GM12878 (cell line): ENCODE results near the gene S100A3. TPM values are rescaled to one million over a fixed set of nuclear protein-coding genes. Genes with fewer than 3 reads are reported as not detected.

Experiments
- ATAC-seq: fragments of 200-7000 bp; cut with Tn5 transposase; 3 replicates; pipeline ENCODE4 v1.9.1; 2020; ENCODE audit warnings: mild to moderate bottlenecking, moderate library complexity
- BruUV-seq: library from RNA; stranded (reverse); fragments of 400-500 nt; replicated peaks from 2 replicates; lab custom pipeline; 2021; lab: Mats Ljungman, UMichigan
- CTCF ChIA-PET: fragments of 300-600 bp; sonication (Branson Sonifier 250); formaldehyde crosslinking; extraction: SDS; loops from one replicate; lab custom pipeline; 2021; ENCODE audit warnings: inconsistent platforms; lab: Yijun Ruan, JAX
- POLR2A ChIA-PET: fragments of 350-600 bp; formaldehyde crosslinking; extraction: SDS; loops from one replicate; lab custom pipeline; 2021; ENCODE audit warnings: inconsistent platforms; lab: Charles Lee
- RAD21 ChIA-PET: fragments of 300-600 bp; sonication (Branson Sonifier 250); formaldehyde crosslinking; loops from one replicate; lab custom pipeline; 2023; ENCODE audit warnings: antibody characterized with exemption; ENCODE audit not compliant: unreplicated experiment; lab: Charles Lee
- SMC1A ChIA-PET: fragments of 300-600 bp; sonication (Branson Sonifier 250); formaldehyde crosslinking; loops from one replicate; lab custom pipeline; 2023; ENCODE audit not compliant: unreplicated experiment, uncharacterized antibody; lab: Charles Lee
- DNase-seq: peaks from one replicate; pipeline ENCODE4 v3.0.0-alpha.2; 2011; ENCODE audit warnings: low read depth, low spot score
- FAIRE-seq: peaks from 3 replicates; lab custom pipeline; 2011; peaks lifted over from hg19 to GRCh38; lab: Jason Lieb, UNC
- H2AFZ ChIP-seq: 2 replicates; pipeline ENCODE4 v1.6.0; 2011; ENCODE audit warnings: low read depth, low read length, control low read depth; ENCODE audit not compliant: control insufficient read depth
- H3K27ac ChIP-seq: 2 replicates; pipeline ENCODE4 v1.5.1; 2011; ENCODE audit warnings: control low read depth; ENCODE audit not compliant: control insufficient read depth, insufficient read depth
- H3K27me3 ChIP-seq, 2 experiments: replicated peaks in 1 of 2; 2 replicates each; pipeline versions ENCODE4 v1.6.0 to v1.6.1; 2011; ENCODE audit warnings: low read length in 1 of 2; ENCODE audit not compliant: control insufficient read depth in 2 of 2, insufficient read depth in 2 of 2
- H3K36me3 ChIP-seq, 2 experiments: 2 replicates each; pipeline ENCODE4 v1.5.1; 2011; ENCODE audit warnings: low read length in 1 of 2; ENCODE audit not compliant: control insufficient read depth in 2 of 2, insufficient read depth in 2 of 2
- H3K4me1 ChIP-seq: 2 replicates; pipeline ENCODE4 v1.6.1; 2011; ENCODE audit warnings: mild to moderate bottlenecking, low read length, moderate library complexity, mixed read lengths; ENCODE audit not compliant: control insufficient read depth, insufficient read depth
- H3K4me2 ChIP-seq: 2 replicates; pipeline ENCODE4 v1.6.0; 2011; ENCODE audit warnings: control low read depth; ENCODE audit not compliant: control insufficient read depth, insufficient read depth
- H3K4me3 ChIP-seq: fragments of 200-600 bp; sonication (generic); 2 replicates; pipeline ENCODE4 v1.5.1; 2016
- H3K79me2 ChIP-seq: 2 replicates; pipeline ENCODE4 v1.6.0; 2011; ENCODE audit warnings: low read length; ENCODE audit not compliant: control insufficient read depth, insufficient read depth
- H3K9ac ChIP-seq: 2 replicates; pipeline ENCODE4 v1.8.0; 2011; ENCODE audit warnings: low read length, control low read depth, mixed read lengths; ENCODE audit not compliant: control insufficient read depth, insufficient read depth
- H3K9me3 ChIP-seq: replicated peaks from 3 replicates; pipeline ENCODE4 v1.5.1; 2011; ENCODE audit warnings: mild to moderate bottlenecking, low read length; ENCODE audit not compliant: control insufficient read depth, insufficient read depth
- H4K20me1 ChIP-seq: 2 replicates; pipeline ENCODE4 v1.6.0; 2011; ENCODE audit not compliant: control insufficient read depth, insufficient read depth
- ASH2L ChIP-seq: fragments of 300-600, 200-600 bp; sonication (generic); IDR thresholded peaks from 2 replicates; pipeline ENCODE4 v1.6.1; 2017; ENCODE audit warnings: low read depth, mild to moderate bottlenecking, borderline replicate concordance
- BMI1 ChIP-seq: fragments of 450-650 bp; IDR thresholded peaks from 2 replicates; pipeline ENCODE4 v1.6.1; 2016; ENCODE audit warnings: mild to moderate bottlenecking, moderate library complexity, borderline replicate concordance
- CHD4 ChIP-seq: fragments of 200-600 bp; sonication (generic); IDR thresholded peaks from 2 replicates; pipeline ENCODE4 v1.6.1; 2016; ENCODE audit warnings: mild to moderate bottlenecking
- RAD51 ChIP-seq: fragments of 450-650 bp; IDR thresholded peaks from 2 replicates; pipeline ENCODE4 v1.6.1; 2016; ENCODE audit warnings: moderate library complexity, mild to moderate bottlenecking, inconsistent platforms
- RCOR1 ChIP-seq: conservative IDR thresholded peaks from 2 replicates; pipeline ENCODE4 v1.6.1; 2012; ENCODE audit warnings: low read depth, low read length, improper control_type of control experiment
- RELA ChIP-seq: fragments of 450-650 bp; IDR thresholded peaks from 2 replicates; pipeline ENCODE4 v1.8.0; 2014; ENCODE audit warnings: borderline replicate concordance; ENCODE audit not compliant: partially characterized antibody
- YBX1 ChIP-seq: fragments of 450-650 bp; IDR thresholded peaks from 2 replicates; pipeline ENCODE4 v1.6.1; 2016; ENCODE audit warnings: antibody characterized with exemption
- WGBS: methylation state at CpG from one replicate; pipeline ENCODE4 v1.1.6; 2016; ENCODE audit warnings: low lambda C conversion rate; ENCODE audit not compliant: insufficient replicate concordance, insufficient coverage; ENCODE audit errors: missing lambda C conversion rate; 5-methylcytosine and 5-hydroxymethylcytosine counted together
- in situ Hi-C: fragments of 300-500 bp; cut with MboI; formaldehyde crosslinking; loops from 9 replicates; pipeline ENCODE4 v1.14.3; 2018; ENCODE audit warnings: mixed read lengths
- intact Hi-C: fragments of 100-400 bp; cut with micrococcal nuclease; formaldehyde crosslinking; loops from one replicate; pipeline ENCODE4 v1.14.2; 2022; ENCODE audit not compliant: unreplicated experiment
- polyA plus RNA-seq, 11 experiments: library from polyadenylated mRNA; depleted of rRNA in 4 of 11; unstranded in 6 of 11; stranded (reverse) in 5 of 11; fragments of >200 nt; fragmentation: Nextera tagmentation in 4 of 11; fragmentation: Illumina TruSeq in 1 of 11; extraction: Ambion mirVana in 4 of 11; extraction: Trizol in 1 of 11; gene quantifications; 1 replicate in 1 of 11; 2 replicates in 10 of 11; pipeline versions ENCODE4 v1.2.1 to v1.2.3, GENCODE V29; 2011 to 2016; ENCODE audit warnings: inconsistent platforms in 2 of 11, missing spikeins in 2 of 11, low read depth in 1 of 11
- total RNA-seq, 4 experiments: library from RNA; depleted of rRNA in 3 of 4; stranded (reverse); fragments of >200 nt in 3 of 4; fragmentation: Illumina TruSeq in 1 of 4; extraction: Trizol in 1 of 4; gene quantifications; 2 replicates each; pipeline versions ENCODE4 v1.2.1 to v1.2.3, GENCODE V29; 2013 to 2021
- TF ChIP-seq, protein P1 (sequence below): fragments of 450-650 bp; IDR thresholded peaks from 2 replicates; pipeline ENCODE4 v1.6.1; 2016; ENCODE audit warnings: mild to moderate bottlenecking

Gene S100A3
- total and polyA plus RNA-seq, 10 of the 15 experiments (the other 5 are each of a cell fraction or from before 2014, with no cell fraction given): 0.32 to 0.45 TPM; not detected in 8

DNA sequence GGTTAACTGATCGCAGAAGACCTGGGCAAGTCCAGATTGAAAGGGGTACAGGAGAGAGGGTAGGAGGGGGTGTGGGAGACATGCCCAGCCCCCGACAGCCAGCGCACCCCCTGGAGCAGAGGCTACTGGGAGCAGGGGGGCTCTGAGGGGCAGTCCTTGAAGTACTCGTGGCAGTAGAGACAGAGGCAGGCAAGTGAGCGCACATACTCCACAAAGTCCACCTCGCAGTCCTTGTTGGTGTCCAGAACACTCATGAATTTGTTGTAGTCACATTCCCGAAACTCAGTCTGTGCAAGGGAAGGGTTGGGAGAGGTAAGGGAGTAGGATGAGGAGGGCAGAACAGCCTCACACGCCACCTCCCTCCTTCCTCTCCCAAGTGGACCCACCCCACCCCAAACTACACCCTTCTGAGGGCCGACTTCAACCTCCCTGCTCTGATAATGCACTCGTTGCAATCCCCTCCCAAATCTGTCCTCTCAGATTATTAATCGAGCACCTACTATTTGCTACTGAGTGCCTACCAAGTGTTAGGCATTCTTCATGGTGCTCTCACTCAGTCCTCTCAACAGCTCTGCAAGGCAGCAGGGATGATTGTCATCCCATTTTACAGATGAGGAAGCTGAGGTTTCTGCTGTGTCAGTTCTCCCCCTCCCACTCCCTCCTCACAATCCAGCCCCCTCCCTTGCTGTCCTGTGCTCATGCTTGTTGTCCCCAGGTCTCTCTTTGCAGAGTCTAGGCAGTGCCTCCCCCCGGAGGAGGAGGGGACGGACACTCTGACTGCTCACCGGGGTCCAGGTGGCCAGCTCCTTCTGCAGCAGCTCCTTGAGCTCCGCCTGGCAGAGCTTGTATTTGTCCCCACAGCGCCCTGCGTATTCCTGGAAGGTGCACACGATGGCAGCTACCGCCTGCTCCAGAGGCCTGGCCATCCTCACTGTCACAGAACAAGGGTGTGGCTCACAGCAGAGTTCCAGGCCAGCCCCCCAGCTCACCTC, 1.2 kb downstream of the S100A3 start:
- Histone ChIP-seq H3K4me1 (peaks cover 15% of the 10 kb centered on the region), H3K4me2 (no peak overlapping the region), H3K9me3 (no peaks in the 10 kb centered on the region), H2AFZ (no peak overlapping the region), H4K20me1 (no peaks in the 10 kb centered on the region), H3K79me2 (no peaks in the 10 kb centered on the region), H3K4me3 (no peak overlapping the region), H3K36me3 (no peaks in the 10 kb centered on the region), H3K9ac (no peak overlapping the region), H3K27me3 (no peaks in the 10 kb centered on the region), H3K27ac (no peak overlapping the region)
- SMC1A ChIA-PET: interaction anchor here (1.0 to 1.7 kb wide), 2 partner anchors 10 to 15 kb away, joined by 3 to 5 read pairs; no protein-coding TSS in a partner anchor
- FAIRE-seq (no peak), ATAC-seq (no peak), DNase-seq (no peak)
- POLR2A ChIA-PET: interaction anchor here (0.5 to 1.5 kb wide), 2 partner anchors 10 to 15 kb away, joined by 4 to 7 read pairs; no protein-coding TSS in a partner anchor
- no TSS peak for BruUV-seq
- RAD21 ChIA-PET: no interaction called here
- no peak for TF ChIP-seq CHD4
- TF ChIP-seq RCOR1: no peak
- no peak for TF ChIP-seq ASH2L
- no peak for TF ChIP-seq RAD51
- TF ChIP-seq, protein P1, sequence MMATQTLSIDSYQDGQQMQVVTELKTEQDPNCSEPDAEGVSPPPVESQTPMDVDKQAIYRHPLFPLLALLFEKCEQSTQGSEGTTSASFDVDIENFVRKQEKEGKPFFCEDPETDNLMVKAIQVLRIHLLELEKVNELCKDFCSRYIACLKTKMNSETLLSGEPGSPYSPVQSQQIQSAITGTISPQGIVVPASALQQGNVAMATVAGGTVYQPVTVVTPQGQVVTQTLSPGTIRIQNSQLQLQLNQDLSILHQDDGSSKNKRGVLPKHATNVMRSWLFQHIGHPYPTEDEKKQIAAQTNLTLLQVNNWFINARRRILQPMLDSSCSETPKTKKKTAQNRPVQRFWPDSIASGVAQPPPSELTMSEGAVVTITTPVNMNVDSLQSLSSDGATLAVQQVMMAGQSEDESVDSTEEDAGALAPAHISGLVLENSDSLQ: no peak
- TF ChIP-seq YBX1: no peak
- no peak for TF ChIP-seq RELA
- no peak for TF ChIP-seq BMI1
- CTCF ChIA-PET: interaction anchor here (1.2 kb wide), 2 partner anchors 15 to 20 kb away, joined by 4 to 6 read pairs; no protein-coding TSS in a partner anchor
- WGBS: 50% methylated on average over 15 of the region's 19 CpGs
- in situ Hi-C loops (no loop called here), intact Hi-C loops (no loop called here)
